ENCODE data around the gene MED6. TPM values are rescaled to one million over a fixed set of nuclear protein-coding genes. Genes with fewer than 3 reads are reported as not detected.
A peak's percentile ranks its signal among the peaks of the same experiment; 100 is the strongest.

MED6 gene
- polyA plus RNA-seq, 1 donor from 2014 or later: 46.6 TPM

DNA sequence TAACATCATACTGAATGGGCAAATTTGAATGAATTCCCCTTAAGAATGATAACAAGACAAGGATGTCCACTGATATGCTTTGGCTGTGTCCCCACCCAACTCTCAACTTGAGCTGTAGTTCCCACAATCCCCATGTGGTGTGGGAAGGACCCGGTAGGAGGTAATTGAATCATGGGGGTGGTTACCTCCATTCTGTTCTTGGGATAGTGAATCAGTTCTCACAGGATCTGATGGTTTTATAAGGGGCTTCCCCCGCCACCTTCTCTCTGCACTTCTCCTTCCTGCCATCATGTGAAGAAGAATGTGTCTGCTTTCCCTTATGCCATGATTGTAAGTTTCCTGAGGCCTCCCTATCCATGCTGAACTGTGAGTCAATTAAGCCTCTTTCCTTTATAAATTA is 29.3 kb downstream of the MED6 start:
- Histone ChIP-seq H3K9me2 (ENCODE audit: insufficient read depth, low read length) (no peaks in the 10 kb centered on the region), H3K9ac (ENCODE audit: low read length) (no peak overlapping the region), H4K20me1 (ENCODE audit: insufficient read depth) (no peaks in the 10 kb centered on the region), H3K27me3 (ENCODE audit: insufficient read depth, low read depth, low read length) (no peaks in the 10 kb centered on the region), H3K4me3 (ENCODE audit: low read length) (no peak overlapping the region), H3K27ac (ENCODE audit: low read length) (no peak overlapping the region), H3K9me3 (ENCODE audit: low read length) (no peaks in the 10 kb centered on the region), H3K79me2 (replicated peaks; ENCODE audit: insufficient read depth, low read length) (no peaks in the 10 kb centered on the region), H3K4me2 (ENCODE audit: low read length) (no peak overlapping the region), H3F3A (ENCODE audit: insufficient read depth, low read length, poor library complexity, severe bottlenecking) (no peaks in the 10 kb centered on the region), H2AFZ (ENCODE audit: low read depth, low read length) (no peak overlapping the region), H3K36me3 (ENCODE audit: insufficient read depth, low read length) (peaks cover 4% of the 10 kb centered on the region)
- TF ChIP-seq RAD21 (conservative IDR thresholded peaks at IDR 0.05) (no peak), EZH2 (IDR thresholded peaks at IDR 0.05; ENCODE audit: borderline replicate concordance, insufficient read depth, low read length, poor library complexity, severe bottlenecking) (no peak), REST (IDR thresholded peaks at IDR 0.05; ENCODE audit: borderline replicate concordance) (no peak), POLR2AphosphoS5 (IDR thresholded peaks at IDR 0.05) (no peak), MXI1 (conservative IDR thresholded peaks at IDR 0.05; ENCODE audit: poor library complexity, severe bottlenecking) (no peak), TAF1 (IDR thresholded peaks at IDR 0.05; ENCODE audit: low read depth) (no peak), SMC3 (conservative IDR thresholded peaks at IDR 0.05; ENCODE audit: poor library complexity) (no peak)
- TF ChIP-seq, protein P1, sequence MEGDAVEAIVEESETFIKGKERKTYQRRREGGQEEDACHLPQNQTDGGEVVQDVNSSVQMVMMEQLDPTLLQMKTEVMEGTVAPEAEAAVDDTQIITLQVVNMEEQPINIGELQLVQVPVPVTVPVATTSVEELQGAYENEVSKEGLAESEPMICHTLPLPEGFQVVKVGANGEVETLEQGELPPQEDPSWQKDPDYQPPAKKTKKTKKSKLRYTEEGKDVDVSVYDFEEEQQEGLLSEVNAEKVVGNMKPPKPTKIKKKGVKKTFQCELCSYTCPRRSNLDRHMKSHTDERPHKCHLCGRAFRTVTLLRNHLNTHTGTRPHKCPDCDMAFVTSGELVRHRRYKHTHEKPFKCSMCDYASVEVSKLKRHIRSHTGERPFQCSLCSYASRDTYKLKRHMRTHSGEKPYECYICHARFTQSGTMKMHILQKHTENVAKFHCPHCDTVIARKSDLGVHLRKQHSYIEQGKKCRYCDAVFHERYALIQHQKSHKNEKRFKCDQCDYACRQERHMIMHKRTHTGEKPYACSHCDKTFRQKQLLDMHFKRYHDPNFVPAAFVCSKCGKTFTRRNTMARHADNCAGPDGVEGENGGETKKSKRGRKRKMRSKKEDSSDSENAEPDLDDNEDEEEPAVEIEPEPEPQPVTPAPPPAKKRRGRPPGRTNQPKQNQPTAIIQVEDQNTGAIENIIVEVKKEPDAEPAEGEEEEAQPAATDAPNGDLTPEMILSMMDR (IDR thresholded peaks at IDR 0.05; ENCODE audit: poor library complexity, severe bottlenecking): no peak

DNA sequence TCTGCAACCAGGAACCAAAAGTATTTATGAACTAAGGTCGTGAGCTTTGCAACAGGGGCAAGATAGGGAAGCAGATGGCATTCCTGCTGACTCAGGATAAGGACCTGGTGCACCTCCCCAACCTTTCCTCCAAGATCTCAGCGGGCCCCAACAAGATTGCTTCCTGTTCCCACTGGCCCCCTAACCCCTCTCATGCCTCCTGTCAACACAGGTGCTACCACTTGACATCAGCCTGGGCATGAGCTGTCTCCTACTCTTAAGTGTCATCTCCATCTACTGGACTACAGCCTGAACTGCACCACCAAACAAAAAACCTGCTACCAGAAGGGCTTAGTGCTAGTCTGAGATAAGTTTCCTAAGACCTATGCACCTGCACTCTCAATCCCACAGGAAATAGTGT is 32.7 kb downstream of the MED6 start:
- H3K4me2 ChIP-seq (ENCODE audit: low read length): no peak overlapping the region
- TF ChIP-seq EP300 (conservative IDR thresholded peaks at IDR 0.05; ENCODE audit: poor library complexity, severe bottlenecking): no peak
- TF ChIP-seq RAD21 (conservative IDR thresholded peaks at IDR 0.05): peak; percentile 24
- TF ChIP-seq, protein P1 (IDR thresholded peaks at IDR 0.05; ENCODE audit: poor library complexity, severe bottlenecking): peak; percentile 42
- TF ChIP-seq TAF1 (IDR thresholded peaks at IDR 0.05; ENCODE audit: low read depth): no peak
- TF ChIP-seq POLR2AphosphoS5 (IDR thresholded peaks at IDR 0.05): no peak
- TF ChIP-seq SMC3 (conservative IDR thresholded peaks at IDR 0.05; ENCODE audit: poor library complexity): peak; percentile 16
- no peaks in the 10 kb centered on the region for H3K79me2 ChIP-seq (replicated peaks; ENCODE audit: insufficient read depth, low read length)
- no peaks in the 10 kb centered on the region for H3K27me3 ChIP-seq (ENCODE audit: insufficient read depth, low read depth, low read length)
- H3K9ac ChIP-seq (ENCODE audit: low read length): no peak overlapping the region
- no peaks in the 10 kb centered on the region for H3K9me2 ChIP-seq (ENCODE audit: insufficient read depth, low read length)
- no peak overlapping the region for H3K27ac ChIP-seq (ENCODE audit: low read length)
- no peak overlapping the region for H3K4me3 ChIP-seq (ENCODE audit: low read length)
- no peak overlapping the region for H2AFZ ChIP-seq (ENCODE audit: low read depth, low read length)
- peaks cover 2% of the 10 kb centered on the region for H3K36me3 ChIP-seq (ENCODE audit: insufficient read depth, low read length)
- no peaks in the 10 kb centered on the region for H3K9me3 ChIP-seq (ENCODE audit: low read length)
- no peaks in the 10 kb centered on the region for H4K20me1 ChIP-seq (ENCODE audit: insufficient read depth)
- H3F3A ChIP-seq (ENCODE audit: insufficient read depth, low read length, poor library complexity, severe bottlenecking): no peaks in the 10 kb centered on the region
